ENCODE results near the gene CDADC1.
"Not testable (repeated sequence)": the region's sequence is repeated elsewhere in the genome, so short reads cannot be mapped to it uniquely, and the experiment has no call there.

CDADC1 gene

GRCh38 chr13:49315036-49315565 lies 67.4 kb downstream of the CDADC1 start:
- DNase-seq (ENCODE audit: low read depth, low spot score): no peak

GRCh38 chr13:49315756-49316482 lies 68.2 kb downstream of the CDADC1 start:
- no peak for DNase-seq (ENCODE audit: low read depth, low spot score)

GRCh38 chr13:49319551-49319950 lies 71.8 kb downstream of the CDADC1 start:
- no peak for DNase-seq (ENCODE audit: low read depth, low spot score)

GRCh38 chr13:49319951-49320350 lies 72.2 kb downstream of the CDADC1 start:
- no peak for DNase-seq (ENCODE audit: low read depth, low spot score)

GRCh38 chr13:49320975-49321374 lies 73.2 kb downstream of the CDADC1 start:
- DNase-seq (ENCODE audit: low read depth, low spot score): no peak

- no peak for DNase-seq (ENCODE audit: low read depth, low spot score)
Measured at GRCh38 chr13:49322702-49323101, 75.0 kb downstream of the CDADC1 start.

GRCh38 chr13:49323344-49323743 lies 75.6 kb downstream of the CDADC1 start:
- no peak for DNase-seq (ENCODE audit: low read depth, low spot score)

- no peak for DNase-seq (ENCODE audit: low read depth, low spot score)
Measured at GRCh38 chr13:49326222-49326917, 78.6 kb downstream of the CDADC1 start.

- not testable (repeated sequence) for DNase-seq (ENCODE audit: low read depth, low spot score)
Measured at GRCh38 chr13:49327145-49327544, 79.4 kb downstream of the CDADC1 start.

- DNase-seq (ENCODE audit: low read depth, low spot score): no peak
Measured at GRCh38 chr13:49329831-49330545, 82.3 kb downstream of the CDADC1 start.

- no peak for DNase-seq (ENCODE audit: low read depth, low spot score)
Measured at GRCh38 chr13:49330546-49330864, 82.8 kb downstream of the CDADC1 start.

GRCh38 chr13:49336655-49337054 lies 88.9 kb downstream of the CDADC1 start:
- no peak for DNase-seq (ENCODE audit: low read depth, low spot score)

- no peak for DNase-seq (ENCODE audit: low read depth, low spot score)
Measured at GRCh38 chr13:49340161-49340560, 92.4 kb downstream of the CDADC1 start.

GRCh38 chr13:49341517-49341916 lies 93.8 kb downstream of the CDADC1 start:
- no peak for DNase-seq (ENCODE audit: low read depth, low spot score)

GRCh38 chr13:49341941-49342340 lies 94.2 kb downstream of the CDADC1 start:
- no peak for DNase-seq (ENCODE audit: low read depth, low spot score)

GRCh38 chr13:49342454-49342853 lies 94.7 kb downstream of the CDADC1 start:
- no peak for DNase-seq (ENCODE audit: low read depth, low spot score)

Measured in activated naive CD8-positive, alpha-beta T cell treated with anti-CD3 and anti-CD28 coated beads, Interleukin-2, amount 50 U/mL, for 16 hours (primary cell).